T-helper 1 cell treated with Interleukin-12 subunit alpha and Interleukin-12 subunit beta and Interleukin-4 antibody, amounts not matched to agents 30 μg/mL and 1 μg/mL, for 36 hours (primary cell): ENCODE data around the gene MKRN1.
"Not testable (repeated sequence)": the region's sequence is repeated elsewhere in the genome, so short reads cannot be mapped to it uniquely, and the experiment has no call there.

Source experiments
- H3K27ac Mint-ChIP-seq: one replicate; pipeline ENCODE4 v1.8.0; 2021; ENCODE audit warnings: mild to moderate bottlenecking, mixed read lengths
- H3K27me3 Mint-ChIP-seq: one replicate; pipeline ENCODE4 v1.8.0; 2021; ENCODE audit warnings: low read depth, mixed read lengths
- H3K36me3 Mint-ChIP-seq: one replicate; pipeline ENCODE4 v1.8.0; 2021; ENCODE audit warnings: low read depth, mixed read lengths
- H3K4me1 Mint-ChIP-seq: one replicate; pipeline ENCODE4 v1.8.0; 2021; ENCODE audit warnings: low read depth, mixed read lengths
- H3K4me3 Mint-ChIP-seq: one replicate; pipeline ENCODE4 v1.8.0; 2021; ENCODE audit warnings: mild to moderate bottlenecking, moderate library complexity, mixed read lengths
- H3K9me3 Mint-ChIP-seq: one replicate; pipeline ENCODE4 v1.8.0; 2021; ENCODE audit warnings: mixed read lengths

The MKRN1 gene

GRCh38 chr7:140497807-140498206 is 18.5 kb upstream of the MKRN1 start:
- not testable (repeated sequence) for H3K27me3 Mint-ChIP-seq, H3K4me3 Mint-ChIP-seq, H3K4me1 Mint-ChIP-seq, H3K9me3 Mint-ChIP-seq, H3K27ac Mint-ChIP-seq, H3K36me3 Mint-ChIP-seq

GRCh38 chr7:140497241-140497769 is 18.0 kb upstream of the MKRN1 start:
- Mint-ChIP-seq H3K27ac (no peak overlapping the region), H3K4me3 (no peak overlapping the region), H3K4me1 (no peaks in the 10 kb centered on the region), H3K27me3 (peaks cover 6% of the 10 kb centered on the region), H3K36me3 (no peaks in the 10 kb centered on the region), H3K9me3 (no peaks in the 10 kb centered on the region)

GRCh38 chr7:140495514-140496097 is 16.3 kb upstream of the MKRN1 start:
- Mint-ChIP-seq H3K27me3 (peaks cover 6% of the 10 kb centered on the region), H3K4me1 (no peaks in the 10 kb centered on the region), H3K9me3 (no peaks in the 10 kb centered on the region), H3K27ac (no peak overlapping the region), H3K36me3 (no peaks in the 10 kb centered on the region), H3K4me3 (no peak overlapping the region)

- Mint-ChIP-seq H3K9me3 (no peaks in the 10 kb centered on the region), H3K36me3 (no peaks in the 10 kb centered on the region), H3K27me3 (peaks cover 6% of the 10 kb centered on the region), H3K4me3 (no peak overlapping the region), H3K4me1 (no peaks in the 10 kb centered on the region), H3K27ac (no peak overlapping the region)
Measured at GRCh38 chr7:140494867-140495266, 15.6 kb upstream of the MKRN1 start.

- Mint-ChIP-seq H3K9me3 (no peaks in the 10 kb centered on the region), H3K27ac (no peak overlapping the region), H3K4me3 (no peak overlapping the region), H3K27me3 (peaks cover 13% of the 10 kb centered on the region), H3K4me1 (peaks cover 4% of the 10 kb centered on the region), H3K36me3 (no peaks in the 10 kb centered on the region)
Measured at GRCh38 chr7:140489026-140489359, 9.7 kb upstream of the MKRN1 start.

GRCh38 chr7:140485500-140486265 is 6.4 kb upstream of the MKRN1 start:
- no peaks in the 10 kb centered on the region for H3K36me3 Mint-ChIP-seq

GRCh38 chr7:140484951-140485499 is 5.7 kb upstream of the MKRN1 start:
- Mint-ChIP-seq H3K27me3 (peaks cover 27% of the 10 kb centered on the region), H3K4me1 (peaks cover 4% of the 10 kb centered on the region), H3K4me3 (no peak overlapping the region), H3K9me3 (no peaks in the 10 kb centered on the region), H3K27ac (no peak overlapping the region), H3K36me3 (no peaks in the 10 kb centered on the region)

More at GRCh38 chr7:140485500-140486265, 6.4 kb upstream of the MKRN1 start:
- H3K4me1 Mint-ChIP-seq, result peaks cover 4% of the 10 kb centered on the region
- no peaks in the 10 kb centered on the region for H3K9me3 Mint-ChIP-seq
- H3K4me3 Mint-ChIP-seq, result no peak overlapping the region
- H3K27ac Mint-ChIP-seq, result no peak overlapping the region
- H3K27me3 Mint-ChIP-seq, result peaks cover 27% of the 10 kb centered on the region

- H3K36me3 Mint-ChIP-seq, result no peaks in the 10 kb centered on the region
- H3K27ac Mint-ChIP-seq, result no peak overlapping the region
- peaks cover 27% of the 10 kb centered on the region for H3K27me3 Mint-ChIP-seq
- no peak overlapping the region for H3K4me3 Mint-ChIP-seq
- peaks cover 7% of the 10 kb centered on the region for H3K4me1 Mint-ChIP-seq
- H3K9me3 Mint-ChIP-seq, result no peaks in the 10 kb centered on the region
Measured at GRCh38 chr7:140484479-140484878, 5.2 kb upstream of the MKRN1 start.

- H3K27me3 Mint-ChIP-seq, result peaks cover 18% of the 10 kb centered on the region
- peak overlapping the region; percentile 100 for H3K27ac Mint-ChIP-seq
- H3K36me3 Mint-ChIP-seq, result peaks cover 5% of the 10 kb centered on the region
- H3K9me3 Mint-ChIP-seq, result no peaks in the 10 kb centered on the region
- peaks cover 30% of the 10 kb centered on the region for H3K4me1 Mint-ChIP-seq
- peak overlapping the region; percentile 100 for H3K4me3 Mint-ChIP-seq
Measured at GRCh38 chr7:140479739-140480084, 407 bp upstream of the MKRN1 start.

GRCh38 chr7:140478246-140479061 is 851 bp downstream of the MKRN1 start:
- peak overlapping the region; percentile 94 for H3K4me3 Mint-ChIP-seq
- H3K27me3 Mint-ChIP-seq, result peaks cover 11% of the 10 kb centered on the region

GRCh38 chr7:140476698-140477261 is 2.5 kb downstream of the MKRN1 start:
- Mint-ChIP-seq H3K36me3 (peaks cover 6% of the 10 kb centered on the region), H3K27me3 (peaks cover 6% of the 10 kb centered on the region), H3K9me3 (no peaks in the 10 kb centered on the region), H3K4me1 (peaks cover 34% of the 10 kb centered on the region), H3K4me3 (peak overlapping the region; percentile 94), H3K27ac (peak overlapping the region; percentile 91)

More at GRCh38 chr7:140478246-140479061, 851 bp downstream of the MKRN1 start:
- H3K4me1 Mint-ChIP-seq, result peaks cover 30% of the 10 kb centered on the region
- H3K36me3 Mint-ChIP-seq, result peaks cover 5% of the 10 kb centered on the region
- no peaks in the 10 kb centered on the region for H3K9me3 Mint-ChIP-seq
- H3K27ac Mint-ChIP-seq, result peak overlapping the region; percentile 91

- H3K4me1 Mint-ChIP-seq, result peaks cover 35% of the 10 kb centered on the region
- no peaks in the 10 kb centered on the region for H3K9me3 Mint-ChIP-seq
- H3K36me3 Mint-ChIP-seq, result peaks cover 8% of the 10 kb centered on the region
- H3K27ac Mint-ChIP-seq, result peak overlapping the region; percentile 73
- no peaks in the 10 kb centered on the region for H3K27me3 Mint-ChIP-seq
- H3K4me3 Mint-ChIP-seq, result peak overlapping the region; percentile 65
Measured at GRCh38 chr7:140475747-140476333, 3.5 kb downstream of the MKRN1 start.

- Mint-ChIP-seq H3K4me3 (no peak overlapping the region), H3K27me3 (no peaks in the 10 kb centered on the region), H3K4me1 (peaks cover 14% of the 10 kb centered on the region), H3K36me3 (peaks cover 30% of the 10 kb centered on the region), H3K9me3 (no peaks in the 10 kb centered on the region), H3K27ac (no peak overlapping the region)
Measured at GRCh38 chr7:140463111-140463510, 16.2 kb downstream of the MKRN1 start.

GRCh38 chr7:140458916-140459315 is 20.4 kb downstream of the MKRN1 start:
- H3K27ac Mint-ChIP-seq, result no peak overlapping the region
- no peak overlapping the region for H3K4me3 Mint-ChIP-seq
- H3K4me1 Mint-ChIP-seq, result peaks cover 28% of the 10 kb centered on the region
- H3K36me3 Mint-ChIP-seq, result peaks cover 46% of the 10 kb centered on the region
- H3K27me3 Mint-ChIP-seq, result no peaks in the 10 kb centered on the region
- no peaks in the 10 kb centered on the region for H3K9me3 Mint-ChIP-seq
